GM19452 (cell line): ENCODE measurements around the gene KANTR.
"Not testable (repeated sequence)": the region's sequence is repeated elsewhere in the genome, so short reads cannot be mapped to it uniquely, and the experiment has no call there.

Source experiments
- ATAC-seq: cut with Tn5 transposase; IDR thresholded peaks from one replicate; pipeline ENCODE4 v1.9.1; 2021; ENCODE audit not compliant: unreplicated experiment

Gene KANTR

GRCh38 chrX:53122013-53122412, 28.1 kb downstream of the KANTR start:
- no peak for ATAC-seq

- ATAC-seq, result no peak
Measured at GRCh38 chrX:53125506-53125905, 31.6 kb downstream of the KANTR start.

- no peak for ATAC-seq
Measured at GRCh38 chrX:53126377-53126776, 32.4 kb downstream of the KANTR start.

GRCh38 chrX:53128097-53128749, 34.3 kb downstream of the KANTR start:
- ATAC-seq, result no peak

- no peak for ATAC-seq
Measured at GRCh38 chrX:53133400-53133799, 39.5 kb downstream of the KANTR start.

GRCh38 chrX:53135581-53135980, 41.6 kb downstream of the KANTR start:
- no peak for ATAC-seq

GRCh38 chrX:53153581-53153980, 59.6 kb downstream of the KANTR start:
- no peak for ATAC-seq

- ATAC-seq, result no peak
Measured at GRCh38 chrX:53155512-53156206, 61.7 kb downstream of the KANTR start.

- no peak for ATAC-seq
Measured at GRCh38 chrX:53156207-53156596, 62.3 kb downstream of the KANTR start.

GRCh38 chrX:53159184-53159583, 65.2 kb downstream of the KANTR start:
- ATAC-seq, result no peak

GRCh38 chrX:53160297-53160983, 66.5 kb downstream of the KANTR start:
- no peak for ATAC-seq

GRCh38 chrX:53163436-53163835, 69.5 kb downstream of the KANTR start:
- no peak for ATAC-seq

GRCh38 chrX:53164566-53164965, 70.6 kb downstream of the KANTR start:
- ATAC-seq, result not testable (repeated sequence)

- ATAC-seq, result no peak
Measured at GRCh38 chrX:53166103-53166502, 72.2 kb downstream of the KANTR start.

- ATAC-seq, result no peak
Measured at GRCh38 chrX:53171356-53171755, 77.4 kb downstream of the KANTR start.
